NT2/D1 (cell line): Measurements from ENCODE around the gene TTI1.

Source experiments
- SUZ12 ChIP-seq: IDR thresholded peaks from 2 replicates; pipeline ENCODE4 v1.6.1; 2011; ENCODE audit not compliant: insufficient read length, insufficient read depth; ENCODE audit errors: extremely low read depth
- YY1 ChIP-seq: IDR thresholded peaks from 2 replicates; pipeline ENCODE4 v1.6.1; 2011; ENCODE audit not compliant: insufficient read length, insufficient read depth
- ZNF274 ChIP-seq: IDR thresholded peaks from 2 replicates; pipeline ENCODE4 v1.6.1; 2011; ENCODE audit warnings: mild to moderate bottlenecking, low read depth, low read length

GRCh38 chr20:38036366-38036765 is 3.1 kb upstream of the TTI1 start:
- TF ChIP-seq ZNF274 (no peak), YY1 (no peak), SUZ12 (no peak)
